ENCODE data around the gene CPEB2. TPM values are rescaled to one million over a fixed set of nuclear protein-coding genes. Genes with fewer than 3 reads are reported as not detected.

Gene CPEB2
- total and polyA plus RNA-seq, 8 donors: 1.7 to 9.2 (median 6.5) TPM

- no peaks in the 10 kb centered on the region for H3K9me3 ChIP-seq
- H3K27me3 ChIP-seq: no peaks in the 10 kb centered on the region
- peak overlapping the region in 1 of 4 donors; percentile 77 for H3K4me3 ChIP-seq
- peaks cover 9 to 16% (median 9%) of the 10 kb centered on the region in 3 donors for H3K4me1 ChIP-seq
- FAIRE-seq (peak; percentile 81), DNase-seq (no peak), ATAC-seq (no peak)
- TF ChIP-seq CTCF (IDR thresholded peaks at IDR 0.05): no peak
- WGBS, 2 donors: 32 to 41% methylated on average over 2 of the region's 2 CpGs
- H3K27ac ChIP-seq: peak overlapping the region in 1 of 4 donors; percentile 99
- H3K36me3 ChIP-seq: peaks cover 0 to 4% (median 0%) of the 10 kb centered on the region in 3 donors
- intact Hi-C loops (cut with DNase I): no loop called here
These were observed 4.2 kb downstream of the CPEB2 start for GRCh38 chr4:15006416-15007024.

- no peak overlapping the region for H3K27ac ChIP-seq
- H3K4me1 ChIP-seq: peaks cover 9 to 16% (median 9%) of the 10 kb centered on the region in 3 donors
- no peaks in the 10 kb centered on the region for H3K27me3 ChIP-seq
- FAIRE-seq (no peak), DNase-seq (no peak), ATAC-seq (no peak)
- no peak overlapping the region for H3K4me3 ChIP-seq
- no peaks in the 10 kb centered on the region for H3K9me3 ChIP-seq
- WGBS, 2 donors: 90 to 93% methylated on average over 6 of the region's 6 CpGs
- TF ChIP-seq CTCF (IDR thresholded peaks at IDR 0.05): no peak
- intact Hi-C loops (cut with DNase I): no loop called here
- H3K36me3 ChIP-seq: peaks cover 0 to 4% (median 0%) of the 10 kb centered on the region in 3 donors
These were observed 4.9 kb downstream of the CPEB2 start for GRCh38 chr4:15007201-15007600.

GRCh38 chr4:15010038-15010585, 7.8 kb downstream of the CPEB2 start:
- Histone ChIP-seq H3K4me3 (no peak overlapping the region), H3K36me3 (peaks cover 0 to 4% (median 0%) of the 10 kb centered on the region in 3 donors), H3K4me1 (peaks cover 9 to 26% (median 16%) of the 10 kb centered on the region in 3 donors), H3K27ac (no peak overlapping the region), H3K27me3 (no peaks in the 10 kb centered on the region), H3K9me3 (no peaks in the 10 kb centered on the region)
- no peak for DNase-seq
- FAIRE-seq: no peak
- no peak for TF ChIP-seq CTCF (IDR thresholded peaks at IDR 0.05)
- intact Hi-C loops (cut with DNase I): no loop called here
- ATAC-seq: no peak

GRCh38 chr4:15011166-15011565, 8.9 kb downstream of the CPEB2 start:
- H3K4me3 ChIP-seq: no peak overlapping the region
- peaks cover 8 to 17% (median 10%) of the 10 kb centered on the region in 3 donors for H3K4me1 ChIP-seq
- H3K9me3 ChIP-seq: no peaks in the 10 kb centered on the region
- no peaks in the 10 kb centered on the region for H3K27me3 ChIP-seq
- no peak overlapping the region for H3K27ac ChIP-seq
- FAIRE-seq: no peak
- ATAC-seq: no peak
- no peak for DNase-seq
- H3K36me3 ChIP-seq: peaks cover 0 to 4% (median 0%) of the 10 kb centered on the region in 3 donors
- 97 to 99% methylated on average over 9 of the region's 9 CpGs for WGBS, 2 donors
- no peak for TF ChIP-seq CTCF (IDR thresholded peaks at IDR 0.05)
- intact Hi-C loops (cut with DNase I): no loop called here

Measured in pancreas (tissue), 10 donors.